Activated effector memory CD4-positive, alpha-beta T cell treated with Interleukin-2 at 50 U/mL for 16 hours (primary cell): ENCODE measurements around the gene CUBN.

Experiments used
- DNase-seq: peaks from one replicate; pipeline ENCODE4 v3.0.0-alpha.2; 2020

CUBN gene

DNA sequence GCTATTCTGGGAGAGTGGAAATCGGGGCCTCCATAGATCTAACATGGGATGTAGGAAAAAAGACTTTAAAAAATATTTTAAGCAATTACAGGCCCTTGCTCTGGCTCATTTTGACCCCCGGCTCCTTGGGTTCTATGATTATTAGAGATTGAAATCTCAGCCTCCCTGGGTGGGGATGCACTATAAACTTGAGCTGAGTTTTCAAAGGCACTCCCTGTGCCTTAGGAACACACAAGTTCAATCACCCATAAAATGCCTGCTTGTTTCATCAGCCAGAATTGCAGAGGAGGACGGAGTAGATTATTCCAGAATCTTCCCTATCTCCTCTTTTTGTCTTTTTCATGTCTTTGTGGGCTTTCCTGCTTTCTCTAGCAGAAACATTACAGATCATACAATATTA, 145.4 kb downstream of the CUBN start:
- DNase-seq: no peak

DNA sequence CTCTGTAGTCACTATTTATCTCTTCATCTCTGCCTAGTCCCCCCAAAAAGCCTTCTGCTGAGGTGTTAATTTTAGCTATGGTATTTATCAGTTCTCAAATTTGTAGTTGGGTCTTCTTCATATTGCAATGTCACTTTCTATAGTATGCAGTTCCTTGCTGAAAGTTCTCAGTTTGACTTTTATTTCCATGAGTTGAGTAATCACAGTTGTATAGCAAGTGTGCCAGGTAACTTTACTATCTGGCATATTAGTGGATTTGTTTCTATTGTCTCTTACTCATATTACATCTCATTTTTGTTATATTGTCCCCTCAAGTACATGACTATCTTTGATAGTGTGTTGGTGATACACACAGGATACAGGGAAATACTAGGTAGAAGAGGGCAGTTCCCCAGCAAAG, 152.8 kb downstream of the CUBN start:
- DNase-seq: no peak

DNA sequence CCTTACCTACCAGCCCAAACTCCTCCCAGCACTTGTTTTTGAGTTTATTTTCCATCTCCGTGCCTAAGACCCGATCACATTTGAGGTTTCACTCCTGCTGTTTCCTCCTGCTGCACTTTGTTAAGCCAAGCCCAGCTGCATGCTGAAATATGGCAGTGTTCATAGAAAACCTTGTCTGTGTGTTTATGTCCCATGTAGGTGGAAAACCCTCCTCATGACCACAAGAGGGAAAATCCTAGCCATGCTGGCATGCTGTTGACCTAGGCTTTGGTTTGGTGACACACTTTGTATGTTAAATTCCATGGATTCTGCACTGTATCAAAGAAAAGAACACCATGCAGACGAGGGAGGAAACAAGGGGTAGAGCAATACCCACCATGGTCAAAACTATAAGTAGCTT, 154.4 kb downstream of the CUBN start:
- no peak for DNase-seq

DNA sequence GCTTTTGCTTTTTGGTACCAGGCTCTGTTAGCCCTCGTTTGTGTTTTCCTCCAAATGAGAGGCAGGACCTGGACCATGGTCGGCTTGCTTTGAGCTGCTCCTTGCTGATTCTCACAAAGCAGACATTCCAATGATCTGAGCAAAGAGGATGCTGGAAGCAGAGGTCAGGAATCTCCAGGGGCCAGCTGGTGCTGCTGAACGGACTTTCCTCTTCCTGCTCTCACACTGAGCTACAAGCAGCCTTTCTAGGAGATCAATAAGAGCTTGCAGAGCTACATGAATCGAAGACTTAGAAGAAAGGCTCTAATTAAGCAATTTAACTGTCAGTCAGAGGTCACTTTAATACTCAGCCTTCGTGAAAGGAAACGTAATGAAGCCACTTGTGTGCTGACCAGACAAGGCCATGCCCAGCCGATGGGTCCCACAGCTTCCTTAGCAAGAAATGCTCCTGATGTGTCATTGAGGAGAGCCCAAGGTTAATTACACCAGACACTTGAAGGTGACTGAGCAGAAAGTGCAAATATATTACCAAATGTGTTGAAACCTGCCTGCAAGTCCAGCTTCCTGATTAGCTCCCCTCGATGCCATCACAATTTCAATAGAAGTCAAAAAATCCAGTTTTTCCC, 161.1 kb downstream of the CUBN start:
- no peak for DNase-seq

DNA sequence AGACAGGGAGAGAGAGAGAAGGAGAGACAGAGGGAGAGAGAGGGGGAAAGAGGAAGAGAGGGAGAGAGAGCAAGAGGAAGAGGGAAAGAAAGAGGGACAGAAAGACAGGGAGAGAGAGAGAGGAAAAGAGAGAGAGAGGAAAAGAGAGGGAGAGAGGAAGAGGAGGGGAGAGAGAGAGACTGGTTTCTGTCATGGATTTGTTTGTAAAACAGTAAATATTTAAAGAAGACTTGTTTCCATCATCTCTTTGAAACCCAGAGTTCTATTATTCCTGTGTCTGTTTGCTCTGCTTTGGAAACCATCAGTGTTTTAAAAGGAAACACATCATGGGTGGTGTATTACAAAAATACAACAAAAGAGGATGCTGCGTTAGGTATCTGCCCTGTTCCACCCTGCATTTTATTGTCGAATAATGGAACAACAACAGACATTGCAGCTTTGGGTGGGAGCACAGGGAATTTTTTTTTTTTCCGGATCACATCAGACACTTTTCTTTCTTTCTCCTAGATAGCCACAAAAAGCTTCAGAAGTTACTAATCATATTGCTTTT, 161.7 kb downstream of the CUBN start:
- no peak for DNase-seq

DNA sequence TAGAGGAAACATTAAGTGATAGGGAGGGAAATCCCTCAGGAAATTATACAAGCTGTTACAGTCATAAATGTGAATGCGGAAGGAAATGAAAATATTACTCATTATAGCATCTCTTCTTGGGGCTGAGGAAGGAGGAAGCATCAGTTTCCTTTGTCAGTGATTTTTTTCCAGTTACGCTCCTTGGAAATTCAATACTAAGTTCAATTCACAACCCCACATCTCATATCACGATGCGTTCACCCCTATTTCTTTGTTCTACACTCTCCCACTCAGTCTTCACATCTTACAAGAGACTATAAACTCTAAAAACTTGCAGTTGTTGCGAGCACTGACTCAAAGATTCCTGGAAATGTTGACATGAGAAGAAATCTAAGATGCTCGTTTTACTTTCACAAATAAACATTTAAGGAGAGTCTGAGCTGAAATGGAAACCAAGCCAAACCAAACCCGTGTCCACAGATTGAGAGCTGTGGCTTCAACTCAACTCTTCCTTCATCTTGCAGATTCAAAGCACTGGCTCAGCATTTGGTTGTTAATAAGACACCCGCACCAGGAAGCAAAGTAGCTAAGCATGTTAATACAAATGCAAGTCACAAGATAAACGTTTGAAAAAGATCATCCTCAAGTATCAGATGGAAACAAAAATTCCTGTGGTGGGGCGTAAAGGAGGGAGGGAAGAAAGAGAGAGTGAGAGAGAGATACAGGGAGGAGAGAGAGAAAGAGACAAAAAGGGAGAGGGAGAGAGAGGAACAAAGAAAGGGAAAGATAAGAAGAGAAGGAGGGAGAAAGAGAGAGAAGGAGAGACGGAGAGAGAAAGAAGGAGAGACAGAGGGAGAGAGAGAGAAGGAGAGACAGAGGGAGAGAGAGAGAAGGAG, 162.4 kb downstream of the CUBN start:
- DNase-seq: no peak

DNA sequence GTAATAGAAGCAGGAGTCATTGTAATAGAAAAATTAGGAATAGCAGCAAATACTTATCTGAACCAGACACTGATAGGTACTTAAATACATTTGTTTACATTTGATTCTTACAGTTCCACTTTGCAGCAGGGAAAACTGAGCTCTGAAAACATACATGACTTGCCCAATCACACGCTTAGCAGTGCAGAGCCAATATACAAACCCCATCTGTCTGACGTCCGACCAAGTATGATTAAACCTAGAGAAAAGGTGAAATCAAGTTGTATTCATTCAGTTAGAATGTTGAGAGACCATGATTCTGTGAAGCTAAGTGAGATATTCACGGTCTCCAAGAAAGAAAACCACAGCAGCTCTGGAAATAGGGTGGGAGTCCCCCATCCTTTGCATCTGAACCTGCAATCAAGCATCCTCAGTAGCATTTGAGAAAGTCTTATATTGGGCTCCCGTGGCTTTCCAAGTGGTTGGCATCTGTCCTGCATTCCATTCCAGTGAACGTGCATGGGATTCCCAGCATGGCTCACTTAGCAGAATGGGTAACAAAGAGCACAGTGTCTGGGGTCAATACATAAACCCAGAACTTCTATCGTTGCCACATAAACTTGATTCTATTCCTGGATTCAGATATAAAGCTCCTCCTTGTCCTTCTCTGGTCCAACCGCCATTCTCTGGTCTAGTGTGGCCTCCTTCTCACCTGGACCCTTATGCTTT, 163.7 kb downstream of the CUBN start:
- no peak for DNase-seq

DNA sequence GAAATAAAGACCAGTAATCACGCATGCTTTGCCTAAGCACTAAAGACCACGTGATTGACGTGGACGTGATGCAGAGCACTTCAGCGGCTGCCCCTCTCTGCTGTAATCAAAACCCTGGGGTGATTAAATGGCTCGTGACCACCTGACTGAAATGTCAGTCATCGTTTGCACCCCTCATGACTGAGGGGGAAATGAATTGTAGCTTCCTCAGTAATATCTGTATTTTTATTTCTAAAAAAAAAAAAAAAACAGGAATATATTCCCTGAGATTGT, 164.3 kb downstream of the CUBN start:
- no peak for DNase-seq

DNA sequence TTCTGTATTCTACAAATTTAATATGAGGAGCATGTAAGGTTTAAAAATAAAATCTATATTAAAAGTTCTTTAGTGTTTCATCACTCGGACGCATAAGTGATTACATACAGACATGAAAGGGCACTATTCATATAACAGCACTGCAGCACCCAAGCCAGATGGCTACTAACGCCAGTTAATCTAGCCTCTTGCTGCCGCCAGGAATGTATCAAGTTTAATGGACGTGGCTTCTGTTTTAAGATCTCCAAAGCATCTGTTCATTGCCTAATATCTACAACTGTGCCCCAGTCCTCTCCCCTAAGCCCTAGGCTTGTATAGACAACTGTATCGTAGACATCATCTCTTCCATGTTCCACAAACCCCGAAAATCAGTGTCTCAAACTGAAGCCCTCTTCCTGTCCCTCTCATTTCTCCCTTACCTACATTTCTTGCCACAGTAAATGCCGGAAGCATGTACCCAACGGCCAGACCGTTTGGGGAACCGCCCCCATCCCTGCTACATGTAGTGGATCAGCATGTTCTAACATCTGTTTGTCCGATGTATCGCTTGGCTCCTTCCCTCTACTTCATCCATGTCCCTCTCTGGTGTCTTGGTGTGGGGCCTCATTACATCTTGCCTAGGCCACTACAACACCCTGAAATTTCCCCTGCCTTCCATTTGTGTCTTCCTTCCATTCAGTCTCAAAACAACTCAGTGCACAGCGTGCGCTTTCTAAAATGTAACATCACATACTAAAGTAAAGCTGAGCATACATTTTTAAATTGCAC, 164.9 kb downstream of the CUBN start:
- no peak for DNase-seq

DNA sequence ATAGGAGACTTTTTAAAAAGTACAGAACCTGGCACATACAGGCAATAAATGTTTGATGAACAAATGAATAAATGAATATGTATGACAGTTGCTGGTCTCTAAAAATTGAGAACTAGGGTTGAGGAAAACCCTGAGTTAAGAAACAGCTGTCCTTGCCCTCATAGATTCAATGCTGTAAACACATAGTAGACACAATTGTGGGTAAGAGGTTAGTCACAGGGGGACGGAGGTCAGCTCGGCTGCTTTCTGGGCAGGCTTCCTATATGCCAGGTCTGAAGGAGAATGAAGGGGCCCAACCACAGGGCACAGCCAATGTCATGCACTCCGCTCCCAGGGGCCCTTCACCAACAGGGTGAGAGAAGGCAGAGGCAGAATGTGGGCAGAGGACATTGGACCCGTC, 169.1 kb downstream of the CUBN start:
- no peak for DNase-seq

DNA sequence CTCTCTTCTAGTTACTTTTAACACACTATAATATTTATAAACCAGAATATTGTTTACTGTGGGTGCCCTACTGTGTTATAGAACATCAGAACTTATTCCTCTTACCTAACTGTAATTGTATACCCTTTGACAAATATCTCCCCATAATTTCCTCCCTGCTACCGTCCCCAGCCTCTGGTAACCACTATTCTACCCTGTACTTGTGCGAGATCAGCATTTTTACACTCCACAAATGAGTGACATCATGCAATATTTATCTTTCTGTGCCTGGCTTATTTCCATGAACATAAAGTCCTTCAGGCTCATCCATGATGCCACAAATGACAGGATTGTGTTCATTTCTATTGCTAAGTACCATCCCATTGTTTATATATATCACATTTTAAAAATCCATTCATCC, 172.6 kb downstream of the CUBN start:
- DNase-seq: no peak

DNA sequence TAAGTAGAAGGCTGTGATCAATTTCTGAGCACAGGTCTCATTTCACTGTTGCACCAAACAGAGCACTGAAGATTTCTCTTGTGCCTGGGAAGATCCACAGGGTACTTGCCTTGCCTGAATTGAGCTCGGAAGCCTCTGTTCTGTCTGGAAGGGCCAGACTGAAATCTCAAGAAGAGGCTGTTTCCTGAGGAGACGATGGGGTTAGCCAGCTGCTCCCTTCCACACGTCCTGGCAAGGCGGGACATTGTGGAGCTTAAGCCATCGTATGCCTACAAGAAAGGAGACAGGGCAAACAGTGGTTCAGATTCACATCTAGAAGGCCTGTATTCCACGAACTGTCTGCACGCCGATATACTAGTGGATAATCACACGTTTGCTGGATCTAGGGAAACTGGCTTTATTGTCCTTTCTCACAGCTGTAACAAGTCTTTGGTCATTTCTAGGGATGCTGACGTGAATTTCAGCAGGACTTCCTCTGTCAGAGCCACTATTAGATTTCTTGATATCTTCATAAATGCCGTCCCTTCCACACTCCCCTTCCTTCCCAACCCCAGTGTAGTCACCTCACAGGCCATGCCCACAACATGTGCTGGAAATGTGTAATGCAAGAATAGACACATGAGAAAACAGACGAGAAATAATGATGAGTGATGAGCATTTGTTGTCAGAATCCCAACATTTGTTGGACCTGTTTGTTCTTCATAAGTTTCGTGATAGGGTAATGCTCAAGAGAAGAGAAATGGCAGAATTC, 175.2 kb downstream of the CUBN start:
- DNase-seq: no peak

DNA sequence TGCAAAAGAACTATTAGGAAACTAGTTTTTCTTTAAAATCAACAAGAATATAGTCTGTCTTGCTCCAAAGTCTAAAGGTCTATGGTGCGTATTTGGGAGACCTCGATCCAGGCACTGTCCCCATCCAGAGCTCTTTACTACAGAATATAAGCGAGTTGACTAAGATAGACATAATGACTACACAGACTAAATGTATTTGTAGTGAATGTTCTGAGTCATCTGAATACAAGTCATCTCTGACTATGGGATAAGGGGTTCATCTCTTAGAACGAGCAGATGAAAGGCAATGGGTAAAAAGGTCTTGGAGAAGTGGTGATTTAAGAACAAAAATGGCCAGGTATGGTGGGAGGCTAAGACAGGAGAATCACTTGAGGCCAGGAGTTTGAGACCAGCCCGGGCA, 176.3 kb downstream of the CUBN start:
- DNase-seq: no peak

DNA sequence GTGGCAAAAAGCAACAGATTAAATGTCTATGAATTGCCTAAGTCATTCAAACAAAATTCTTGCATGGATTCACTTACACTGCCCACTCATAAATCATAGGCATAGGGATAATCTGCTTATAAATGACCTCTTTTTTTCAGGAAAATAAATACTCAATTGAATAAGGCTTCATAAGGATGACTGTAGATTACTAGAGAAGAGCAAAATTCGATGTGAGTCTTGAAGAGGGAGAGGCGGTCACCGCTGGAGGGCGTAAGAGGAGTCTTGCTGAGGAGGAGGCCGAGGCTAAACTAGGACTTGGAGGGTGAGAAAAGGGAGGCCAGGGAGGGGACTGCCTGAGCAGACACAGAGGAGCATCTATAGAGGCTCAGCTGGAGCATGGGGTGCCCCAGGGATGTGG, 177.0 kb downstream of the CUBN start:
- no peak for DNase-seq

DNA sequence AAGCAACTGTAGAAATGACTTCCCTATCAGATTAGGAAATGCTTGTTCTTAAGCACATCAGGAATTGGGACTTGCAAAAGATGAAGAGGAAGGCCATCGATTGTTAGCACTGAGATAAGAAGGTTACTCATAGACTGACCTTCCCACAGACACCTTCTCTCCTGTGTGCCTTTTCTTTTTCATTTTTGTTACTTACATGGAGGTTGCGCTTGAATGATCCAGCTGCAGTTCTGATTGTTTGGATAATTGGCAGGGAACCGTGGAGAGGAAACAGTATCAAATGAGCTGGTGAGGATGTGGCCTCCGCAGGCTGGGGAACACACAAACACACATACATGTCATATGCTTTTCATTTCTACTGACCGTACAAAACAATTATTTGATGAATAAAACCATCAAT, 177.5 kb downstream of the CUBN start:
- DNase-seq: no peak

DNA sequence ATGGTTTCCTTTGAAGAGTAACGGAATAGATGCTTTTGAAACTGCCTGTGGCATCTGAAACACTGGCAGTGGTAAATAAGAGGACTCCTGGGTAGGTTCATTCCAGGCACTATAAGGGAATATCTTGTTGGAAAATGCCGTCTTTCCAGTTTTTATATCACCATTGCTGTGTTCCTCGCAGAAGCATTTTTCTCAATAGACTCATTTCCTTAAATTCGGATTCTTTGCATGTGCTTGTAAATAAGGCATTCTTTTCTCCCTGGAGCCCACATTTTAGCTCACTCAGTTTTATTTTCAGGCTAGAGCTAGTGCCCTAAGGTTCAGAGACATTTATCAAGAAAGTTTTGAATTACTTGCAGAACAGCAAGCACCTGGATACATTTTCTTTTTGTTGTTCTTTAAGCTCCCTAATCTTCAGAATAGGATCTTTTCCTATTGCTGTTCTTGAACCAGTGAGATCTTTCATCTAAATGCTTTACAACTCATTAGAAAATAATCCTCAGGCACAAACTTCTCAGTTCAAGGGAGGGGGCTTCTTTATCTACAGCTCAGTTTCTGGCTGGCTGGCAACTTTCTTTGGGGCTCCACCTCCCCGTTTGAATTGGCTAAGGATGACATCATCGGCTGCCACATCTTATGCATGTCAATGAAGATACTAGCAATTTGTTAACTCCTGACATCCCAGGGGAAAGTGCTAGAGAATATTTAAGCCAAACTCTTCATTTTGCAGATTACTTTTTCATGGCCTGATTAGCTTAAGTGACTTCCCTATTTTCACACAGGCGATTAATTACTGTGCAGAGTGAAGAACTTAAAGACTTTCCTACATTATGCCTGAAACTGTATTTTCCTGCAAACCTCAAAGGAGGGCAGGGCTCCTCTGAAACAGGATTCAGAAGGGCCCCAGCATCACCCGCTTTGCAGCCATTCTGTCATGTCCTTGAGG, 178.7 kb downstream of the CUBN start:
- no peak for DNase-seq

DNA sequence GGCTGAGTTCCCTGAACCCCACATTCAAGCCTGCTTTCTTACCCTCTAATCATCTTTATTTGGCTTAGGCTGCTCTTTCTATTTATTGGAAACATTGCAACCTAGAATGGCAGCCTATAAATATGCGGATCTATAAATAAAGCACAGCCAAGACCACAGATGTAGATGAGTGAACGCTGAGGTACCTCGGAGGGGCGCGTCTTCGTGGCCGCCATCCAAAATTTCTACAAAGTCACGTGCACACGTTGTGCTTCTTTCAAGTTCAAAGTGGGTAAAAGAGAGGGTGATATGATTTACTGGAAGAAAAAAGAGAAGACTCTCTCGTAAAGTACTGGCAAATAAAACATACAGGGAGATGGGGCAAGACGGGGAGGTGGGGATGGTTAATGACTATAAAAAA, 179.8 kb downstream of the CUBN start:
- DNase-seq: no peak

DNA sequence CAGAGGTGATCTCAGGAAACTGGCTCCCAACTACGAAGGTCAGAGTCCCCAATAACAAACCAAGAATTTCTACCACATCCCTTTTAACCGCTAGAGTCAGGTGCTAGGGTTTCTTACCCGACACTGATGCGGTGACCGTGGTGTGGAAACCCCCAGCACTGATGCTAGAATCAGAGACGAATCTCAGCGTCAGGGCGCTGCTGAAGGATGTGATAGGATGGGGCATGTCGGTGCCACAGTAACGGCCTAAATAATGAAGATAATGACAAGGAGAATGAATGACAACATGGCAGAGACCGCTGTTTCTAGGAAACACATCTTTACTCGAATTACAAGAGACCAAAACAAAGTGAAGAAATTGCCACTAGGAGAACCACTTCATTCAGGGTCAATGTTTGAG, 181.2 kb downstream of the CUBN start:
- DNase-seq: peak; percentile 13

DNA sequence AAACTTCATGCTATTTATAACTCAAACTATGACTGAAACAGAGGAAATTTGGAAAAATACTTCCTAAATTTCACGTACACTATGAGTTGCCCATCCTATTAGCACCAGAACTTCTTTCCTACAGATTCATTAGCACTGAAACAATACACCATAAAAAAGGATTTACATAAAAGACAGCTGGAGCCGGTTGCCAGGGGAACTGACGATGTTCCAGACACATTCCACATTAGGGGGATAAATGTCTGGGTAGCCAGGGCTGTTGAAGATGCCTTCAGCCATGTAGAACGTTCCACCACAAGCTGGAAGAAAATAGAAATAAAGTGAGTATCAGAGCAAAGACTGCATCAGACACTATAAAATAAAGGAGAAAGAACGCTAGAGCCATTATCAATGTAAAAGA, 182.5 kb downstream of the CUBN start:
- no peak for DNase-seq

DNA sequence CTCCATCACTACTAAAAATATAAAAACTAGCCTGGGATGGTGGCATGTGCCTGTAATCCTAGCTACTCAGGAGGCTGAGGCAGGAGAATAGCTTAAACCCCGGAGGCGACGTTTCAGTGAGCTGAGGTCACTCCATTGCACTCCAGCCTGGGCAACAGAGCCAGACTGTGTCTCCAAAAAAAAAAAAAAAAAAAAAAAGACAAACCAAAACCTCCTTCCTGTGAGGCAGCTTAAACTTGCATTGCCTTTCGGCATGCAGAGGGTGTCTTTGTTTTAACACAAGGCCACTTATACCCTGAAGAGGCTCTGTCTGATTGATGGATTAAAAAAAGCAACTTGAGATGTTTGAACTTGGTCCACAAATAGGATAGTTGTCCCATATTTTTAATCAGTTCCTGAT, 184.0 kb downstream of the CUBN start:
- DNase-seq: no peak

DNA sequence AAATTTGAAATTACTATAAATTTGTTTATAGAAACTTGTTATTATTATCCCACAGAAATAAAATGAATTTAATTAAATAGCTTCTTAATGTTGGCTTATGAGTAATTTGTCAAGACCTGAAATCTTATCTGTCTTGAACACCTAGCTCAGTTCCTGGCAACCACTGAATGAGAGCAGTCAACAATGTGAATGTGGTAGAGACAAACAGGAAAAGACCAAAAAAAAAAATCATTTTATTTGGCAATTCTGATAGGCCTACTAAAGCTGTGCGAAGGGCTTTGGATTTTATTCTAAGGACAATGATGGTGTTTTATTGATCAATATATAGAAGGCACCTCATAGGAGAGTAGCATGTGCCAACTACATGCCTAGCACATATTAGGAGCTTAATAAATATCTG, 184.6 kb downstream of the CUBN start:
- no peak for DNase-seq
